GM12872 (cell line): ENCODE data around the gene TMUB2.

Experiments
- CTCF ChIP-seq: IDR thresholded peaks from 3 replicates; pipeline ENCODE4 v1.5.1; 2011; ENCODE audit warnings: low read depth, mild to moderate bottlenecking, low read length, moderate library complexity; ENCODE audit not compliant: insufficient read depth

The TMUB2 gene

GRCh38 chr17:44184212-44184810, 2.5 kb upstream of the TMUB2 start:
- TF ChIP-seq CTCF = no peak

DNA sequence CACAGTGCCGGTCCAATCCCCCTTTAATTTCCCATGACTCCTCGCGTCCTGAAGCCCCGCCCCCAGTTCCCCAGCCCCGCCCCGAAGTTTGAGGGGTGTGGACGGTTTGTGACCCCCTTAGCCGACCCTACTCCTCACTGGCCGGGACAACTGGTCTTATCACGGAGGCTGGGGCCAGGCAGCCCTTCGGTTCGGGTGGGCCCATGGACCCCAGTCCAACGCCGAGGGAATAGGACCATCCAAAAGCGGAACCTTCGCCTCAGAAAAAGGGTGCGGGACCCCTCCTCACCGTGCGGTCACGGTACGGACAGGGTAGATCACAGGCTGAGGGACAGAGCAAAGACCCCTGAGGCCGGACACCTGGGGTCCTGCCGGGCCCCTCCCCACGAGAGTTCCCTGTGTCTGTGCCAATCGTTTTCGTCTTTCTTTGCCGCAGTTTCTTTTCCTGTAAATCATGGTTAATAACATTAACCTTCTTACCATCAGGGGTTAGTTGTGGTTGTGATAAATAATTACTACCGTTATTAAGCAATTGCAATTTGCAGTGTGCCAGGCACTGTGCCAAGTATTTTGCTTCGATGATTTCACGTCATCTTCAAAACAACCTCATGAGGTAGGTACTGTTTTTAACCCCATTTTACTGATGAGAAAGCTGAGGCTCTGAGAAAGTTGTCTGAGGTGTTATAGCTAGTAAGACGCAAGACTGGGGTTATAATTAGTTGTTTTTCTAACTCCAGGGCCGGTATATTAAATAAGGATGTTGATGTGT, 543 bp downstream of the TMUB2 start:
- TF ChIP-seq CTCF = no peak

- TF ChIP-seq CTCF = no peak
Measured at GRCh38 chr17:44188576-44189403, 2.0 kb downstream of the TMUB2 start.

GRCh38 chr17:44190481-44190880, 3.7 kb downstream of the TMUB2 start:
- no peak for TF ChIP-seq CTCF

GRCh38 chr17:44191369-44191768, 4.6 kb downstream of the TMUB2 start:
- no peak for TF ChIP-seq CTCF

GRCh38 chr17:44191941-44192496, 5.2 kb downstream of the TMUB2 start:
- TF ChIP-seq CTCF = no peak

GRCh38 chr17:44192750-44193149, 6.0 kb downstream of the TMUB2 start:
- no peak for TF ChIP-seq CTCF
